OCI-LY7 (cell line): ENCODE data around the gene AFG3L2.

ENCODE experiments used
- CTCF ChIP-seq: fragments of 200-600 bp; sonication (generic); conservative IDR thresholded peaks from 2 replicates; pipeline ENCODE4 v1.5.1; 2014; ENCODE audit warnings: mild to moderate bottlenecking, antibody characterized with exemption, low read length, moderate library complexity, mixed read lengths
- EZH2phosphoT487 ChIP-seq: fragments of 200-600 bp; sonication (generic); IDR thresholded peaks from 2 replicates; pipeline ENCODE4 v1.6.1; 2018; ENCODE audit warnings: low read depth, borderline replicate concordance, mild to moderate bottlenecking, mixed run types, antibody characterized with exemption, low read length, moderate library complexity, mixed read lengths

GRCh38 chr18:12393998-12394397 is 17.0 kb upstream of the AFG3L2 start:
- TF ChIP-seq CTCF (no peak), EZH2phosphoT487 (no peak)
